Left kidney (tissue), 2 donors: Measurements from ENCODE around the gene BCDIN3D. TPM values are rescaled to one million over a fixed set of nuclear protein-coding genes. Genes with fewer than 3 reads are reported as not detected.
"Not testable (repeated sequence)": the region's sequence is repeated elsewhere in the genome, so short reads cannot be mapped to it uniquely, and the experiment has no call there.

ENCODE experiments used
- DNase-seq: peaks from one replicate; pipeline ENCODE4 v3.0.0-alpha.2; 2013
- polyA plus RNA-seq: library from polyadenylated mRNA; unstranded; fragments of 120-200 nt; gene quantifications from one replicate; pipeline ENCODE4 v1.2.1, GENCODE V29; 2013; ENCODE audit not compliant: insufficient read length

The BCDIN3D gene
- polyA plus RNA-seq, 1 donor, result 7.7 TPM

DNA sequence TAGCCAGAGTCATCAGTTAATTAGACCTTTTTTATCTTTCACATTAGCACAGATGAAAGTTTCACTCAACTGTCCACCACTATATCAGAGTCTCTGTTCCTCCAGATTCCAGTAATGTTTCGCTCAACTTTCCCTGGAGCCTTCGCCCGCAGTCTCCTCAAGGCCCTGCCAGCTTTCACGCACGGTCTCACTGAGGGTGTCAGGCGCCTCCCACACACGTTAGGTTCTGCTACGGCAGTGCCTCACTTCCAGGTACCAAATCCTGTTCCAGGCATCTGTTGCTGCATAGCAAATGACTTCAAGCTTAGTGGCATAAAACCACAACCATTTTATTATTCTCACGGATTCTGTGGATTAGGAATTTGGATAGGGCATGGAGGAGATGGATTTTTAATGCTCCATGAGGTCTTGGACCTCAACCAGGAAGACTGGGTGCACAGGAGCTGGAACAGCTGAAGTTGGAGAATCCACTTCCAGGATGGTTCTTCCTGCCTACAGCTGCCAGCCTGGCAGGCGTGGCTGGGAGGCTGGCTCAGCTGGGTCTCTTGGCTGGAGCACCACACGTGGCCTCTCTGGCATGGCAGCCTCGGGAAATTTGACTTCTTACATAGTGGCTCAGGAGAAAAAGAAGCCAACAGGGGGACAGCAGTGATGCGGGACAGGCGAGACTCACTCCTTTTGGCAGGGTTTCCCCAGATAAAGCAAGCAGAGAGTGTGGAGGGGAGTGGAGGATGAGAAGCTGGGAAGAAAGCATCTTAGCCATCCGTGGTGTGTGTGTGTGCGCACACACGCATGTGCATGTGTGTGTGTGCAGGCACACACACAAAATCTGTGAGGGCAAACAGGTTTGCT is 21.3 kb upstream of the BCDIN3D start:
- DNase-seq, result no peak

DNA sequence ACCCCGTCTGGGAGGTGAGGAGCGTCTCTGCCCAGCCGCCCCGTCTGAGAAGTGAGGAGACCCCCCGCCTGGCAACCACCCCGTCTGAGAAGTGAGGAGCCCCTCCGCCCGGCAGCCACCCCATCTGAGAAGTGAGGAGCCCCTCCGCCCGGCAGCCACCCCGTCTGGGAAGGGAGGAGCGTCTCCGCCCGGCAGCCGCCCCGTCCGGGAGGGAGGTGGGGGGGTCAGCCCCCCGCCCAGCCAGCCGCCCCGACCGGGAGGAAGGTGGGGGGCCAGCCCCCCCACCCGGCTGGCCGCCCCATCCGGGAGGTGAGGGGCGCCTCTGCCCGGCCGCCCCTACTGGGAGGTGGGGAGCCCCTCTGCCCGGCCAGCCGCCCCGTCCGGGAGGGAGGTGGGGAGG is 18.0 kb upstream of the BCDIN3D start:
- not testable (repeated sequence) for DNase-seq

DNA sequence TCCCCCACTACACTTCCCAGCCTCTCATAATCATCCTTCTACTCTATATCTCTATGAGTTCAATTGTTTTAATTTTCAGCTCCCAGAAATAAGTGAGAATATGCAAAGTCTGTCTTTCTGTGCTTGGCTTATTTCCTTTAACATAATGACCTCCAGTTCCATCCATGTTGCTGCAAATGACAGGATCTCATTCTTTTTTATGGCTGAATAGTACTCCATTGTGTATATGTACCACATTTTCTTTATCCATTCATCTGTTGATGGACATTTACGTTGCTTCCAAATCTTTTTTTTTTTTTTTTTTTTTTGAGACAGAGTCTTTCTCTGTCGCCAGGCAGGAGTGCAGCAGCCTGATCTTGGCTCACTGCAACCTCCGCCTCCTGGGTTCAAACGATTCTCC is 13.0 kb upstream of the BCDIN3D start:
- DNase-seq, result not testable (repeated sequence)

DNA sequence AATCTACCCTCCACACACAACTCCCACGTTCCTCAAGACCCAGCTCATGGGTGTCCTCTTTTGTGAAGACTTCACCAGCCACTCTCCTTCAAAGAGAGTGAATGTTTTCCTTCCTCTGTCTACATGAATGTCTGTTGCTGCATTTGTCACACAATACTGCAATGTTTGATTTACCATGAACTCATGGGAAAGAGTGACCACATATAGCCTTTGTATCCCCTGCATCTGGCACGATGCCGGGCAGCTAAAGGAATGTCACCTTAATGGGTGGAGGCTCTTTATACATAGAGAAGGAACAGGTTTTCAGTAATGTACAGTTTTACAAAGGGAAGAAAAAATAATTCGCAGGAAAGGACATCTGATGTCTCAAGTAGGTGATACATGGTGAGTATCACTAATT is 12.1 kb upstream of the BCDIN3D start:
- no peak for DNase-seq

DNA sequence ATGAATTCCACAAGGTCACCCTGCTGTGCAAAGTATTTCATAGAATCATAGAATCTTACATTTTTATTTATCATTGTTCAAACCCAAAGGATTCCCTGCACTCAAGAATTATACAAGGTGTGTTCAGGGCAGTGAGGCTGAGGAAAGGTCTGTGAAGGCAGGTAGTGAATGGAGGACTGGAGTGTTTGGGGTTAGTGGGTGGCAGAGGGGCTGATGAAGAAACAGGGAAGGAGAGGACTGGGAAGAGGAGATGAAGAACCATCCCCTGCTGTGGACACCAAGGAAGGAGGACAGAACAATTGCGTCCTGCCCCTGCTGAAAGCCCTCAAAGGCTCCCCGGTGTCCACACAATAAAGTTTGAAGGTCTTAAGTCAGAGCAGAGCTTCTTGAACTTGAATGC is 10.8 kb upstream of the BCDIN3D start:
- no peak for DNase-seq

DNA sequence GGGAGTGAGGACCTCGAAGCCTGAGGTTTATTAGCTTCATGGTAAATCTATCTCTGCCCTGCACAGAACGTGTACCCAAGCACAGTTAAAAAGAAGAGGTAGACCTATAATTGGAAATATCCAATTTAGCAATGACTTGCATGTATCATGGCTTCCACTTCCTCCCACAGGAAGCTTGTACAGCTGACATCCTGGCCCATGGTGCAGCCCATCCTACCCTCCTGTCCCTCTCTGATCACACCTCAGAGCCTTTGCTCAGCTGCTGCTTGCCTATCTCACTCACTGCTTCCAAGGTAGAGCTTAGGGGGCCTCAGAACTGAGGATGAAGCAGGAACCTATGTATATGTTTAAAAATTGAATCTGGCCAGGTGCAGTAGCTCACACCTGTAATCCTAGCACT is 4.3 kb upstream of the BCDIN3D start:
- DNase-seq, result no peak

DNA sequence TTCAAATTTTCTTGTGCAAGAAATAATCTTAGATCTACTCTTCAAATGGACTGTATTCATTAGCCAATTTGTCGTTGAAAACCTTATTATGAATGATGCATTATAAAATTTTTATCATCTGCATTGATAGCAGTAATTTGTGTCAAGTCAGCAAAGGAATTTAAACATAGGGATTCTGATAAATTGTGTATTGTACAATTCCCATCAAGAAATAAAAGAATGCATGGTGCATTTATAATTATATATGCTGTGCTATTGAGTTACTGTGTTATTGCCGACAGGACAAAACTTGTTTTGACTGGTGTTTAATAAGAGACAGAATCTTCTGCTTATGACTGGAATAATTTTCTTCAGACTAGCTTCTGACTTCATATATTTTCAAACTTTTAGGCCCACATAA is 3.1 kb upstream of the BCDIN3D start:
- DNase-seq, result no peak

DNA sequence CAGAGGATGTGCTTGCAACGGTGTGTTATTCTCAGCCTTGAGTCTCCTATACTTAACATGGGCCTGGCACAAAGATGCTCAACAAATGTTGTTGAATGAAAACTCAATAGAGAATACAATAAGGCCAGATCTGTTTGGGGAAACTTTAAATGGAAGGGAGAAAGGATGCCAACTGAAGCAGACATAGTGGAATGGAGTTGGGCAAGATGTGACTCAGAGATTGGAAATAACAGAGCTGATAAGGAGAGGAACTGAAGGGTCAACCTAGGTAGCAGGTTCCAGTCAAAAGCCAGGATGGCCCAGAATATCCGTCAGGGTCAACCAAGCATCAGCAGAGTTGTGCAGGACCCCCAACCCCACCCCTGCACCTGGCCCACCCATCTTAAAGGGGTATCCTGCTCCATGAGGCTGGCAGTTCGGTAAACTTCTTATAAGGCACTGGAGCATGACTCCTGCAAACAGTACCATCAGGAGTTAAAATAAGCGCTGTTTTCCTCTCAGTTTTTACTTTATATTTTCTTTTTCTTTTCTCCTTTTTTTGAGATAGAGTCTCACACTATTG is 1.1 kb upstream of the BCDIN3D start:
- no peak for DNase-seq

DNA sequence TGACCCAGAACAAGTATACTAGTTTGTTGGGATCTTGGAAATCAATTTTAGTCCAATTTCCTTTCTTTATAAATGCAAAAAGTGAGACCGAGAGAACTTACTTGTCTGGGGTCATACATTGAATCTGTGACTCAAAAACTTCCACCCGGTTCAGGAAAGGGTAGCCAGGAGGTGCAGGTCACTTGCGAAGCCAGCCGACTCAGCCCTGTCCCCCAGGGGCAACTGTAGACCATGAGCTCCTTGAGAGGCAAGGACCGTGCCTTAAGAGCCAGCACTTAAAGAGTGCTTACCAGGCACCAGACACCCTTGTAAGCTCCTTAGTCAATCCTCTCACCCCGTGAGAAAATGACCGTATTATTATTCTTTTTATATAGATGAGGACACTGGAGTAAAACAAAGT is 505 bp upstream of the BCDIN3D start:
- DNase-seq, result no peak

DNA sequence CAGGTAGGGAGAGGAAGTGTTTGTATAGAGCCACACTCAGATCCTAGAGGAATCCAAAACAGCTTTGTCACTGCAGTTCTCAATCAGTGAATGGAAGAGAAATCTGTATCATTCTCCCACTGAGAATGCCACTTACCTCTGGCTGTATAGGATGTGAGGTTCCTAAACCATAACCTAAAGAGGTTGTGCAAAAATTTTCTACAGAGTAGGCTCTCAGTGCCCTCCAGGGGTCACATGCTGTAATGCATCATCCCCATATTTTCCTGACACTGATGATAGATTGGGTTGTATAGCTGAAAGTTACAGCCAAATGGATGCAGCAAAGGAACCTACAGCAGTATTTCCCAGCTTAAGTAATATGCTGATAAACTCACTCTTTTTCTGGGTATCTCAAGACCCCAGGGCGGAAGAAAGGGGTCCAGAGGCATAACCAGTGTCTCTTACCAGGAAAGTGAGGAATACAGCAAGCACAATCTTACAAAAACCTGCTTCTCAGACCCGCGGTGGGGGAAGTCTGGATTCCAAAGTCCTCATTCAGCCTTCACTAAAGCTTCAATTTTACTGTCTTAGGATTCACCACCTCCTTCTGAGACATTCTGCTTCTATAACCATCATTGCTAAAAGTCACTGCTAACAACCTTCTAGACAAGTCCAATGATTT is 3.8 kb downstream of the BCDIN3D start:
- DNase-seq, result no peak

DNA sequence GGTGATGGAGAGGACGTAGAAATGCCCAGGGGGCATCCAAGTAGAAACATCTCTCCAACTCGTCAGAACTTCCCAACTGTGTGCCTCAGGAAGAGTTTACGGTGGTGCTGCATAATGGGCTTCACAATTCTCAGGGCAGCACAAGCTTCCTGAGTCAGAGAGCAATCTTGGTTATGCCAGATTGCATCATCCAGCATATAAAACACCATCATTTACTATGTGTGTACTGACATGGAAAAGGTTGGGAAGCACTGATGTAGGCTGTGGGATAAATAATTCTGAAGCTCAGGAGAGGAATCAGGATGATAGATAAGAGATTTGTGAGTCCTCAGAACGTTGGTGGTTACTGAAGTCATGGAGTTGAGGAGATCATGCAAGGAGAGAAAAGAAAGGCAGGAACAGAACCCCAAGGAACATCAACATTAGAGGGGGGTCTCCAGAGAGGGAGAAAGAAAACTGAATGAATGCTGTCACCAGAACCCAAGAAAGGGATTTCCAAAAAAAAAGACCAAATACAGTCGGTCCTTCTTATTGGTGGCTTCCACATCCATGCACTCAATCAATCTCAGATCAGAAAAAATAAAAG is 10.0 kb downstream of the BCDIN3D start:
- no peak for DNase-seq

DNA sequence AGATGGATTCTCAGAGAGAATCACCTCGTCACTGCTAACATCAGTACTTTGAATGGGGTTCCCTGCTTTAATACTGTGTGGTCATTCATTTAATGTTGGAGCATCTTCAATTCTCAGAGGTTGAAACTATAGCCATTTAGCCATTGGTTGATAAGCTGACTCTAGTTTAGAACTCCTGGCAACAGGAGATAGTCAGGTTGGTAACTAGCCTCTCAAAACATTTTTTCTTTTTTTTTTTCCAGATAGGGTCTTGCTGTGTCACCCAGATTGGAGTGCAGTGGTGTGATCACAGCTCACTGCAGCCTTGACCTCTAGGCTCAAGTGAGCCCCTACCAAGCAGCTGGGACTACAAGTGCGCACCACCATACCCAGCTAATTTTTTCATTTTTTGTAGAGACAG is 11.2 kb downstream of the BCDIN3D start:
- no peak for DNase-seq

DNA sequence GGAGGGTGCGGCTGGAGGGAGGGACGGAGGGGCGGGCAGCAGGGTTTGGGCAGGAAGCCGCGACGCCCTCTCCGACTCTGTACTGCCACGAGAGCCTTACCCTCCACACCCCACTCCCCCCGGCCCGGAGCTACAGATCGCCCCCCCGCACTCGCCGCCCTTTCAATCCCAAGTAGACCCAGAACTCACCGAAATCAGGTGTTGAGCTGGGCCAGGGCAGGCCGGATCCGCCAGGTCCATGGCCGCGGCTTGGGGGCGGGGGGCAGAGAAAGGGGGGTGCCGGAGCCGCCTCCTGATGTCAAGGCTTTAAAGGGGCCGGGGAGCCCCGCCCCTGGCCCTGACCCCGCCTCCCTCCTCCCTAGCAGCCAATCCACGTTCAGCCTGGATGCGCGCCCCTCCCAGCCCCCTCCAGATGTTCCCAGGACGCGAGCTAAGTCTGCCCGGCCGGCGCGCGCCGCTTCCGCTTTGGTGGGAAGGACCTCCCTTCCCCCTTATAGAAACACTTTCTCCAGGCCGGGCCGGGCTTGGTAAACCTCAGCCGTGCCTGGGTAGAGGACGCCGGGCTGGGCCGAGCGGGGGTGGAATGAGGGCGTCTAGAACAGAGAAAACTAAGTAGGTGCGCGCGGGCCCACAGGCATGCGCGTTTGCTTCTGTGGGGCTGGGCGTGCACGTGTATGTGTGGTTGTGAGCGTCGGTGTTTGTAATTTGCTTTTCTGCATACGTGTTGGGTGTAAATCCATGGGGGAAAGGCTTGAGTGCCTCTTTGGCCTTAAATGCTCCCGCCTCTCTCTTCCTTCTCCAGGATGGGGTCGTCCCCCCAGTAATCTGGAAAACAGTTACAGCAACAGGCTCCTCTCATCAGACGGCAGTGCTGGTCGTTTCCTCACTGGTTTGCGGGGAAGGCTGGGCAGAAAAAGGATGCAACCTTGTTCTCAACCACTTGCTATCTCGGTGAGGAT is 14.5 kb downstream of the BCDIN3D start, which contains the start of gene NCKAP5L:
Gene NCKAP5L (minus strand): TSS at position 281 of the 959 bp plus-strand sequence. CDS start 24,369 bp downstream, outside the sequence.
- DNase-seq, result peak; percentile 97

DNA sequence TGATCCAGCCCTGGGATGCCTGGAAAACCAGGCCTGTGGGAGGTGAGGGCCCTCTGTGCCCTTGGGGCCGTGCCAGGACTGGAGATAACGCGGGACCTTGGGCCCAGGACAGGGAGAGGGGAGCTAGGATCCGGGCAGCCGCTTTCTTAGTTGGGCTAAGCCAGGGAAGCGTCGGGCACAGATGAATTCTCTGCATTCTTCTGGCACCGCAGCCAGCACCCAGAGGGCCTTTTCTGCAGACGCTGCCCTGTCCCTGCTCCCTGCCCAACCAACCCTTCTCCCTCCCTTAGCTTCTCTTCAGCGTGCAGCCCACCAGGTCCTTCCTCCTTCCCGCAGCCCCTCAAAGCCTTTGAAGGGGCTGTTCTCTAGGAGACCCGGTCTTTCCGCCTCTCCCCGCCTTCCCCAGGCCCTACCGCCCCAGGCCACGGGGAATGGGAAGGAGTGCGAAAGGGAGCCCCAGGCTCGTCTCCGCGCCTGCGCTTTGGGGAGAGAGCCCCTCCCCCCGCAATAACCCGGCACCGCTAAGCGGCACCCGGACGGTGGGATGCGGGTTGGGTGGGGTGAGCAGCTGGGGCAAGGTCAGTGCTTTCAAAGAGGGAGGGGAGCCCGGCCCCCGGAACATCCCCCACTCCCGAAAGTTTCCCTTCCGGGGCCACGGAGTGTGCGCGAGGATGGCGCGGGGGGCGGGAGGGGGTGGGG is 15.4 kb downstream of the BCDIN3D start:
- peak; percentile 66 for DNase-seq

DNA sequence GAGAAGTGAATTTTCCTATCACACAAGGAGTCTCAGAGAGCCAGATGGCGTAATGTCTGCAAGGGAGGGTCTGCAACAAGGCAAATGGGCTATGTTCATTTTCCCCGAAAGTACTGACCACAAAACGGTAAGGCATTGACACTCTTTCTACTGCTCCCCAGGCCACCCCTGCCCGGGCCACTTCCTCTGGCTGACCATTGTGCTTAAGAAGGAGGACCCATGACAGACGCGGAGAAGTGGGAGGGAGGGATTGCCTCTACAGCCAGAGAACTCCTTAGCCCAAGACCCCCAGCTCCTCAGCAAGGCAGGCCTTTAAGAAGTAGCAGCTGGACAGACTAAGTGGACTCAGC is 15.9 kb downstream of the BCDIN3D start:
- no peak for DNase-seq

DNA sequence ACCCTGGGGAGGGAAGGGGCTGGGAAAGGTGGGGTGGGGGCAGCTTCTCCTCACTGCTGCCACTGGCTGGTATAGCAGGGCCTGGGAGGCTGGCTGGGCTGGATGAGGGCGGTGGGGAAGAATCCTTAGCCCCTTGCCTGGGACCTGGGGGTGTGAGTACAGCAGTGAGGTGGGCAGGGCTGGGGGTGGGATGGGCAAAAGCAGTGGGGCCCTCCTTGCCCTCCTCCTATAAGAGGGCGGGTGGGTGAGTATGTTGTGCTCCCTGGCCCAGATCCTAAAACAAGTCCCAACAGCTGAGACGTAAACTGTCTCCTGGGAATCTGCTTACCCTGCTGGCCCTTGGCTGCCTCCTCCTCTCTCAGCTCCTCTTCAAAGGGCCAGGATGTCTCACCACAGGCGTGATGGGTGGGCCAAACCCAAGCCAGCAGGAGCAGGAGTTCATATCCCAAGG is 16.9 kb downstream of the BCDIN3D start:
- no peak for DNase-seq

DNA sequence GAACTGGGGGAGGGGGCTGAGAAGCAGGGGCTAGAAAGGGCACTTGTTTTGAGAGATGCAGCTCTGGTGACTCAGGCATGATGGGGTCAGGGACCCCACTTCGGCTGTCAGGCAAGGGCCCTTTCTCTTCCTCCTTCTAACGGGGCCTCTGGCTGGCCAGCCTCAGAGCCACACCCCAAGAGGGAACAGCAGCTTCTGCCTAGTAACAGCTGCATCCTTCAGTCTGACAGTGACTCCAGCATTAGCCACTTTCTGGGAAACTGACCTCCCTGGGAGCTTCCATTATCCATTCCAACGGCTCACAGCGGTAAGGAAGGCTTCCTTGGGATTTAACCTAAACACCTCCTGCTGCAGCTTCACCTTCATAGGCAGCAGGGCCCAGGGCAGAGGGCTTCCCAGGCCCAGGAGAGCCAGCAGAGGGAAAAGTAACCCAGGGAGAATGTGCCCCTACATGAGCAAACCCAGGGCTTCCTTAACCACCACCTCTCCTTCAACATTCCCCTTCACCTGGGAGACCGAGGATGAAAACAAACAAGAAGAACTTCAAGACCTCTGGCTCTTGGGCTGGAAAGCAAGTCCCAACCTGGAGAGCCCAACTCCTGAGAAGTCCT is 17.4 kb downstream of the BCDIN3D start:
- no peak for DNase-seq

DNA sequence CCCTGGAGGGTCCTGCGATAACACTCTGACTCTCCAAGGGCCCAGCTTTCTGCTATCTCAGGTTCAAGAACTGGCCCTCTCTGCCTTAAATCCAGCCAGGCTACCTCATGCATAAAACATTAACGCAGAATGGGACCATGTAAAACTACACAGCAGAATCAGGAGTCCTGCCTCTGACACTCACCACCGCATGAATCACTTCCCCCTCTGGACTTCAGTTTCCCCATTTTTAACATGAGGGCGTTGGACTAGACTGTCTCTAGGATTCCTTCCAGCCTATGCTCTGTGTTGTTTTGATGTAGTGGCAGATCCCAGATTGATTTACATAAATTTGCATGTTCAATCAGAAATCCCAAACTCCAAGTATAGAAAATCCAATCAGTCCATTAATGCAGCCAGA is 18.0 kb downstream of the BCDIN3D start:
- no peak for DNase-seq

DNA sequence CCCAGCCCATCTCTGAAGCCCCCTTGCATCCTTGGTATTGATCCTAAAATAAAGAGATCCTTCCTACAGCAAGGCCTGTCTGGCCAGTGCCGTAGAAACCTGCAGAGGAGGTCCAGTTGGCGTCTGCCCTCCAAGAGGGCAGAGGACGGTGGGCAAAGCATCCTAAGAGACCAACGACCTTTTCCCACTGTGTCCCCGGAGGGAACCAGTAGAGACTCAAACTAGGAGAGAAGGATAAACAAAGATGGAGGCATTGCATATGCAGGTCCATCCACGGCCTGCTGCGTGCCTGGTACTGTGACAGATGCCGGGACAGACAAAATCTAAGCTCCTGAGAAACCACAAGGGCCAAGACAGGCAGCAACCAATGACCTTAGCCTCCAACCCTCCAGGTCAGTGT is 18.5 kb downstream of the BCDIN3D start:
- DNase-seq, result no peak

DNA sequence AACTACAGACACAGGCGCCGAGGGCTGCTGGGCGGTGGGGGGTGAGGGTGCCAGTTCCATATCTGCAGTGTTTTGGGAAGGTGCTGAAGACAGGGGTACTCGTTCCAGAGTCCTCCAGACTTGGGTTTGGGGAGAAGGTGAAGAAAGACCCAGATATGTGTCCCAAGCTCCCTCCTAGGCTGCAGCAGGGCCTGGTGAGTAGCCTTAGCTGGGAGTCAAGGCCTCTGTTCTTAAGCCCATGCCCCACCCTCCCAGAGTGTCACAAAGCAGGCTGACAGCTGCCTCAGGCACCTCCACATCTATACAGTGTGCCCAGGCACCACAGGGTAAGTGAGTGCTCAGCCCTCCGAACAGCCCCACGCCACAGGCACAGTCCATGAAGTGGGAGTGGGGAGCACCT is 19.0 kb downstream of the BCDIN3D start:
- DNase-seq, result no peak

DNA sequence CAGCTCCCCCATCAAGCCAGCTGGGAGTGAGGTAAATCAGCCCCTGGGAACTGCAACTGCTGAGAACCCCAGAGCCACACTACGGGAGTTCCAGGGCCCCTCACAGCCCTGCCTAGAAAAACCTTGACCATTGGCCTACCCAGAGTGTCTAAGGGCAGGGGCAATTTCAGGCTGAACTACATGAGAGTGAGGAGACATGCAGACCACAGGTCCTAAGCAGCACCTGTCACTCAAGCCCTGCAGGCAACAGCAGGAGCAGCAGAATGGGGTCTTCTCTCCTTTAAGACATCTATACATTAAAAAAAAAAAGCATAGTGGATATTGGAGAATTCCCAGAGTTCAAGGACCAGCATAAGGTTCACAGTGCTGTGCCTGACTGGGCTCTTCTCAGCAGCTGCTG is 19.6 kb downstream of the BCDIN3D start:
- DNase-seq, result no peak
